ENCODE results near the gene PTBP3.

PTBP3 gene

GRCh38 chr9:112174222-112174964, 159.0 kb downstream of the PTBP3 start:
- in situ Hi-C loops (cut with MboI; ENCODE audit: low sequenced_read_pairs) = no loop called here

DNA sequence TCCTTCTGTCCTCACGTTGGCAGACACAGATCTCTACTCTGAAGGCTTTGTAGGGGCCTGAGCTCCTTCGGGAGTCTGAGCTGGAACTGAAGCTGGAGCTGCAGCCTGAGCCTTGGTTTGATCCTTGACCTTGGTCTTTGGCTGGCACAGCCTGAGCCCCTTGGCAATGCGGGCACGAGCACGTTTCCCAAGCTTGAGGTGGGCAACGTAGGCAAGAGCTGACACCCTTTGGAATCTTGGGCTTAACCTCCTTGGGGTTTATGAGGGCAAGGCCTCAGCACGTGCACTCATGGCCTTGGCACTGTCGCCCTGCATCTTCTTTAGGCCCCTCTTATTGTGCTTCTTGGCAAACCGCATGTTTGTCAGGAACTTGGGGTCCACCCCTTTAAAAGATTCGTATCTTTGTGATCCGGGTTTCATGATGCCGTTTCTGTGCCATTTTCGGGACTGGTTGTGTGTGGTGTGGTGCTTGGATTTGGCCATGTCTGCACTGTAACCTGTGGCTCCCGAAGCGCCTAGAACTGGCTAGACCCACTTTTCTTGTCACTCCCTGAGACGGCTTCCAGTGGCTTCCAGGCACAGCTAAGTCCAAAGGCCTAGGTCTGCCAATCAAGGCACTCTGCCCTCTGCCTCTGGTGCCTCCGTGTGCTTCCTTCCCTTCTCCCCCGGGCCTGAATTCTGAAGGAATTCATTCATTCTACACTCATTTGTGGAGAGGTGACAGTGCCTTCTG, 159.8 kb downstream of the PTBP3 start:
- in situ Hi-C loops (cut with MboI; ENCODE audit: low sequenced_read_pairs) = no loop called here

DNA sequence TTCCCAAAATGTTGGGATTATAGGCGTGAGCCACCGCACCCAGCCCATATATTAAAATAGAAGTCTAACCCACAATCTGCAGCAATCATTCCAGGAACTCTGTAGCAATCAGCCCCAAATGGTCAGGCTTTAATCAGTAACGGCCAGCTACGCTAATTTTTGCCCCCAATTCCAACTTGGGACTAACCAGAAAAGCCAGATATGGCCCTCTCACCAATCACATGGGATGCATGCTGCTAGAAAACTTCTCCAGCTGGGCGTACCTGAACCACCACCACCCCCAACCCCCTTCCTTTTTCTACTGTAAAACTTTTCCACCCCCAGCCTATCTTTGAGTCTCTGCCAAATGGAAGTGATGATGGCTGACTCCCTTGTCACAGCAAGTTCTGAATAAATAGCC, 162.5 kb downstream of the PTBP3 start:
- in situ Hi-C loops (cut with MboI; ENCODE audit: low sequenced_read_pairs) = no loop called here

DNA sequence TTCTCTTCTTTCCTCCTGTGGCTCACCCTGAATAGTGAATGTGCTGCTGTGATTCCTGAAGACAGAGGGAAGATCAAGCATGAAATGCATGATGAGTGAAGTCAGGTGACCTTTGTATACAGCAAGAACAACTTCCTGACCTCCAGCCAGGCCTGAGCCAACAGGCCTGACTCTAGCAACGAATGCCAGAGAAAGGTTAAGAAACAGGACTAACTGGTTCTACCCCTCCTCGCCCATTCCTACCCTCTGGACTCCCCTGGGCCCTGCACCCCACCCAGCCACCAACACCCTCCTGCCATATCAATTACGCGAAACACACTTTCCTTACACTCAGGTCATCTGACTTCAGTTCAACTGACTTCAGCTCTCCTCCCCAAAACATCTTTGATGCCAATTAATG, 163.2 kb downstream of the PTBP3 start:
- in situ Hi-C loops (cut with MboI; ENCODE audit: low sequenced_read_pairs) = no loop called here

- in situ Hi-C loops (cut with MboI; ENCODE audit: low sequenced_read_pairs) = no loop called here
These were observed 164.1 kb downstream of the PTBP3 start for GRCh38 chr9:112169368-112169767.

DNA sequence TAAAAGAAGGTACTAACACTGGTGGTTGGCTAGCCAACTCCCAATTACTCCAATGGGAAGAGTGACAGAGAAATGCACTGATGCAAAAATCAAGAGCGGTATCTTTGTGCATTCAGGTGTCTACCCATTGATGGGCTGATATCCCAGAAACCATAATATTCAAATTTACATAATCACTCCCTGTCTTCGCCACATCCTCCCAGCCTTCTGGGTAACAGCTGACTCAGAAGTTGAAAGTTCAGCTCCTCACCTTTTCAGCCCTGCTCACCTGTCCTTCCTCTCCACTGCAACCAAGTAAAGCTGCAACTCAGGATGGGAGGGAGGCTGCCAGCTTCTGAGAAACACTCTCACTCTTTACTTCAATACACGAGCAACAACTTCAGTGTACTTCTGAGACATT, 165.2 kb downstream of the PTBP3 start:
- in situ Hi-C loops (cut with MboI; ENCODE audit: low sequenced_read_pairs) = no loop called here
